Spinal cord (tissue), 10 donors: Measurements from ENCODE around the gene KRT27. TPM values are rescaled to one million over a fixed set of nuclear protein-coding genes. Genes with fewer than 3 reads are reported as not detected.

ENCODE experiments used
- DNase-seq, 6 donors: peaks; one replicate each; pipeline versions ENCODE4 v3.0.0 to v3.0.0-alpha.2; 2013 to 2015; ENCODE audit warnings: low spot score in 6 of 6, low read depth in 4 of 6
- H3K27ac ChIP-seq: one replicate; pipeline ENCODE4 v1.5.1; 2013; ENCODE audit warnings: low read depth, low read length, control low read depth
- H3K27me3 ChIP-seq: one replicate; pipeline ENCODE4 v1.6.1; 2013; ENCODE audit warnings: low read length; ENCODE audit not compliant: control insufficient read depth, insufficient read depth
- H3K36me3 ChIP-seq: one replicate; pipeline ENCODE4 v1.6.1; 2013; ENCODE audit warnings: low read length; ENCODE audit not compliant: control insufficient read depth, insufficient read depth
- H3K4me1 ChIP-seq: one replicate; pipeline ENCODE4 v1.6.1; 2013; ENCODE audit warnings: low read length; ENCODE audit not compliant: control insufficient read depth, insufficient read depth
- H3K4me3 ChIP-seq: one replicate; pipeline ENCODE4 v1.5.1; 2013; ENCODE audit warnings: low read depth, low read length, control low read depth
- H3K9me3 ChIP-seq: one replicate; pipeline ENCODE4 v1.6.1; 2013; ENCODE audit warnings: low read length; ENCODE audit not compliant: control insufficient read depth, insufficient read depth
- WGBS: methylation state at CpG from one replicate; pipeline ENCODE4 v1.1.5; 2013; ENCODE audit warnings: missing lambda C conversion rate; ENCODE audit not compliant: insufficient coverage; 5-methylcytosine and 5-hydroxymethylcytosine counted together
- long read RNA-seq, 4 donors: transcript quantifications; one replicate each; lab custom pipeline, GENCODE V29; 2026
- polyA plus RNA-seq, 2 donors: library from polyadenylated mRNA; unstranded; fragments of 120-200 nt; gene quantifications; one replicate each; pipeline ENCODE4 v1.2.1, GENCODE V29; 2013; ENCODE audit not compliant: insufficient read length in 2 of 2
- total RNA-seq, 2 donors: library from RNA; depleted of rRNA in 1 of 2; stranded (reverse); fragments of 120-200 nt in 1 of 2; fragments of >200 nt in 1 of 2; gene quantifications; one replicate each; pipeline versions ENCODE4 v1.2.3 to v1.2.4, GENCODE V29; 2013 to 2014
- donor health status: healthy.

The KRT27 gene
- not detected for total RNA-seq
- polyA plus RNA-seq: not detected
- long read RNA-seq, donor 1: 0 reads
- long read RNA-seq, donor 2: 0 reads
- long read RNA-seq, donor 3: 0 reads
- long read RNA-seq, donor 4: 0 reads

DNA sequence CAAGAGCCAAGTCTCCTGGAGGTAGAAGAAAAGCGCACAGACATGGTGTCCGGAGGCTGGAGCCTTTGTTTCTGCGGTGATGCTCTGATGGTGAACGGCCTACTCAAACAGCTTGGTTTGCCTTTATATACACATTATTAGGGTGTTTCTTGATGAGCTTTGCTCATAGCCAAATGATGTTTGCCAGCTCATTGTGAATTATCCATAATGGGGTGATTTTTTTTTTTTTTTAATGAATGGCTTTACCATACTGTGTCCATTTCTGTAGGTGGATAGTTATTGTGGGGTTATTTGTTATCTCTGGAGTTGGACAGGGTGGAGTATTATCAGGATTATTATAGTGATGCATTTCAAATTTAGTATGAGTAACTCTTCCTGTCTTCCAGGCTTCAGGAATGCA, at the start of gene KRT27:
KRT27 (minus strand) TSS at position 101 of the 400 bp plus-strand sequence; CDS start at position 44, 57 bp downstream.
- H3K27me3 ChIP-seq: peaks cover 14% of the 10 kb centered on the region
- H3K36me3 ChIP-seq: no peaks in the 10 kb centered on the region
- no peak within 1 kb of the TSS for H3K4me3 ChIP-seq
- no peaks in the 10 kb centered on the region for H3K4me1 ChIP-seq
- H3K27ac ChIP-seq: no peak within 1 kb of the TSS
- no peaks in the 10 kb centered on the region for H3K9me3 ChIP-seq
- no peak for DNase-seq
- no CpG with 5 or more reads among the region's 4 CpGs for whole genome bisulfite sequencing

DNA sequence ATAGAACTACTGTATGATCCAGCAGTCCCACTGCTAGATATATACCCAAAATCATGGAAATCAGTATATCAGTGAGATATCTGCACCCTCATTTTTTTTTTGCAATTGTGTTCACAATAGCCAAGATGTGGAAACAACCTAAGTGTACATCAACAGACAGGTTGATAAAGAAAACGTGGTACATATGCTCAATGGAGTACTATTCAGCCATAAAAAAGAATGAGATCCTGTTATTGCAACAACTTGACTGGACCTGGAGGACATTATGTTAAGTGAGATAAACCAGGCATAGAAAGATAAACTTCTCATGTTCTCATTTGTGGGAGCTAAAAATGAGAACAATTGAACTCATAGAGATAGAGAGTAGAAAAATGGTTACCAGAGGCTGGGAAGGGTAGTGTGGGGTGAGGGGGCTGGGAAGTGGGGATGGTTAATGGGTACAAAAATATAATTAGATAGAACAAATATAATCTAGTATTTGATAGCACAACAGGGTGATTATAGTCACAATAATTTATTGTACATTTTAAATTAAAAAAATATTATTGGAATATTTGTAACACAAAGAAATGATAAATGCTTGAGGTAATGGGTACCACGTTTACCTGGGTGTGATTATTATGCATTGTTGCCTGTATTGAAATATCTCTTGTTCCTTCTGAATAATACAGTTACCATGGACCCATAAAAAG, 47.9 kb upstream of the KRT27 start:
- DNase-seq: no peak
- no peaks in the 10 kb centered on the region for H3K9me3 ChIP-seq
- no peaks in the 10 kb centered on the region for H3K27me3 ChIP-seq
- no CpG with 5 or more reads among the region's 2 CpGs for WGBS
- H3K27ac ChIP-seq: no peak overlapping the region
- no peak overlapping the region for H3K4me3 ChIP-seq
- no peaks in the 10 kb centered on the region for H3K4me1 ChIP-seq
- peaks cover 5% of the 10 kb centered on the region for H3K36me3 ChIP-seq

GRCh38 chr17:40828454-40829044, 46.2 kb upstream of the KRT27 start:
- peak in 1 of 6 donors; percentile 32 for DNase-seq
- Histone ChIP-seq H3K36me3 (no peaks in the 10 kb centered on the region), H3K27me3 (no peaks in the 10 kb centered on the region), H3K4me3 (no peak overlapping the region), H3K9me3 (no peaks in the 10 kb centered on the region), H3K4me1 (no peaks in the 10 kb centered on the region), H3K27ac (peak overlapping the region; percentile 69)
- no CpG with 5 or more reads among the region's 4 CpGs for WGBS

- H3K36me3 ChIP-seq: no peaks in the 10 kb centered on the region
- no peaks in the 10 kb centered on the region for H3K9me3 ChIP-seq
- no peaks in the 10 kb centered on the region for H3K27me3 ChIP-seq
- peak overlapping the region; percentile 69 for H3K27ac ChIP-seq
- DNase-seq: peak in 1 of 6 donors; percentile 26
- no peak overlapping the region for H3K4me3 ChIP-seq
- no peaks in the 10 kb centered on the region for H3K4me1 ChIP-seq
- 91% methylated on average over 2 of the region's 7 CpGs for WGBS
Measured at GRCh38 chr17:40827746-40828453, 45.5 kb upstream of the KRT27 start.

DNA sequence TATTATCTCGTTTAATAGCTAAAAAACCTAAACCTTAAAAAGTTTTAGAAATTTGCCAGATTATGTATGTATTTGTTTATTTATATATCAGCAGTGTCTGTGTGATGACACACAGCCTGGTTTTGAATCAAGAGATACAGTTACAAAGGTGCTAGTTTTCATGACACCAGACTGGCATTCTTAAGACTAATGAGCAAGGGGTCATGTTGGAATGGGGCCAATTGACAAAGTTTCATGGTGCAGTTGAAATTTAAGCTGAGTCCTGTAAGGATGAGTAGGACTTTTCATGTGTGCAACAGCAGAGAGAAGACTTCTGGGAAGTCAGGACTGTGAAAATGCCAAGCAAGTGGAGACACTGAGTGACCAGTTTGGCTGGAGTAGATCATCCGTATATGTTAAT, 43.2 kb upstream of the KRT27 start:
- Histone ChIP-seq H3K36me3 (peaks cover 6% of the 10 kb centered on the region), H3K27me3 (no peaks in the 10 kb centered on the region), H3K4me1 (no peaks in the 10 kb centered on the region), H3K9me3 (no peaks in the 10 kb centered on the region), H3K4me3 (no peak overlapping the region), H3K27ac (no peak overlapping the region)
- no CpG with 5 or more reads among the region's 2 CpGs for WGBS
- DNase-seq: no peak

- WGBS: no CpG with 5 or more reads among the region's 1 CpG
- Histone ChIP-seq H3K4me3 (no peak overlapping the region), H3K27ac (no peak overlapping the region), H3K4me1 (no peaks in the 10 kb centered on the region), H3K9me3 (no peaks in the 10 kb centered on the region), H3K36me3 (peaks cover 6% of the 10 kb centered on the region), H3K27me3 (no peaks in the 10 kb centered on the region)
- no peak for DNase-seq
Measured at GRCh38 chr17:40824015-40824832, 41.9 kb upstream of the KRT27 start.

- H3K4me1 ChIP-seq: no peaks in the 10 kb centered on the region
- H3K4me3 ChIP-seq: no peak within 1 kb of the TSS
- peaks cover 6% of the 10 kb centered on the region for H3K36me3 ChIP-seq
- no peak within 1 kb of the TSS for H3K27ac ChIP-seq
- H3K9me3 ChIP-seq: no peaks in the 10 kb centered on the region
- 94% methylated on average over 5 of the region's 7 CpGs for WGBS
- no peak for DNase-seq
- no peaks in the 10 kb centered on the region for H3K27me3 ChIP-seq
Measured at GRCh38 chr17:40822132-40822812, 39.9 kb upstream of the KRT27 start, which contains the start of gene KRT10. Gene KRT10 (minus strand): TSS chr17:40822614. CDS start chr17:40822585, 29 bp downstream.

DNA sequence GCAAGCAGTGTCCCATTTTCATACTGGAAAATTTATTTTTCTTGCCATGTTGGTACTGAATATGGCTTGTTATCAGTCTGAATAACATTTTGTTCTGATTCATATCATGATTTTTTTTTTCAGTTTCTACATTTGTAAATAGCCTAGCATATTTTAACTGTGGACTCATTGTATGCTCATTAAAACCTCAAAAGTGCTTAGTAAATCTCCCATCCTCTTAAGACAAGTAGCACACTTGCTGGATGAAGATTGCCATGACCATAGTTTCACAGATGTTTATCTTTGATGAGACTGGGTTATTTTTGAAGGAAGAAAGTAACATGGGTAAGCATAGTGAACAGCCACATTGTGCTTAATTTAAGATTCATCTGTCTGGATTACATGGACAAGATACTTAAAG, 39.2 kb upstream of the KRT27 start:
- Histone ChIP-seq H3K4me1 (no peaks in the 10 kb centered on the region), H3K36me3 (peaks cover 6% of the 10 kb centered on the region), H3K9me3 (no peaks in the 10 kb centered on the region), H3K4me3 (no peak overlapping the region), H3K27ac (no peak overlapping the region), H3K27me3 (no peaks in the 10 kb centered on the region)
- DNase-seq: no peak
